H9 (cell line): Measurements from ENCODE around the gene ANAPC2. TPM values are rescaled to one million over a fixed set of nuclear protein-coding genes. Genes with fewer than 3 reads are reported as not detected.
A peak's percentile ranks its signal among the peaks of the same experiment; 100 is the strongest.

Experiments used
- DNase-seq: peaks from one replicate; pipeline ENCODE4 v3.0.0-alpha.2; 2017
- H2AFZ ChIP-seq: one replicate; pipeline ENCODE4 v1.6.1; 2013; ENCODE audit warnings: mild to moderate bottlenecking, low read length, control low read depth, moderate library complexity
- H2AK5ac ChIP-seq: 2 replicates; pipeline ENCODE4 v1.6.1; 2013; ENCODE audit warnings: low read length, control low read depth, mixed read lengths; ENCODE audit not compliant: insufficient read length
- H2BK120ac ChIP-seq: one replicate; pipeline ENCODE4 v1.6.1; 2013; ENCODE audit warnings: low read depth, mild to moderate bottlenecking, low read length, control low read depth, inconsistent platforms; ENCODE audit not compliant: poor library complexity, severe bottlenecking
- H2BK12ac ChIP-seq: 2 replicates; pipeline ENCODE4 v1.6.1; 2013; ENCODE audit warnings: low read length, control low read depth, mixed read lengths, low read depth; ENCODE audit not compliant: insufficient read length
- H2BK15ac ChIP-seq: 2 replicates; pipeline ENCODE4 v1.6.1; 2013; ENCODE audit warnings: low read depth, low read length, control low read depth
- H2BK20ac ChIP-seq: one replicate; pipeline ENCODE4 v1.6.1; 2013; ENCODE audit warnings: low read depth, mild to moderate bottlenecking, low read length, control low read depth, inconsistent platforms; ENCODE audit not compliant: poor library complexity, severe bottlenecking
- H2BK5ac ChIP-seq: 2 replicates; pipeline ENCODE4 v1.6.1; 2013; ENCODE audit warnings: low read length, control low read depth, mixed read lengths; ENCODE audit not compliant: insufficient read length
- H3K14ac ChIP-seq: 2 replicates; pipeline ENCODE4 v1.6.1; 2013; ENCODE audit warnings: low read length, control low read depth; ENCODE audit not compliant: insufficient read depth
- H3K18ac ChIP-seq: 2 replicates; pipeline ENCODE4 v1.6.1; 2013; ENCODE audit warnings: low read depth, mild to moderate bottlenecking, mixed read lengths, low read length, control low read depth; ENCODE audit not compliant: insufficient read length
- H3K23ac ChIP-seq: 2 replicates; pipeline ENCODE4 v1.6.1; 2013; ENCODE audit warnings: low read length, control low read depth, mixed read lengths, low read depth; ENCODE audit not compliant: insufficient read length
- H3K23me2 ChIP-seq: 2 replicates; pipeline ENCODE4 v1.6.1; 2013; ENCODE audit warnings: low read depth, mild to moderate bottlenecking, mixed read lengths, low read length, control low read depth; ENCODE audit not compliant: insufficient read length, poor library complexity, severe bottlenecking
- H3K27ac ChIP-seq: 2 replicates; pipeline ENCODE4 v1.5.1; 2013; ENCODE audit warnings: low read length, control low read depth, mixed read lengths, low read depth; ENCODE audit not compliant: insufficient read length
- H3K27me3 ChIP-seq: 2 replicates; pipeline ENCODE4 v1.6.1; 2013; ENCODE audit warnings: low read length, control low read depth, inconsistent platforms; ENCODE audit not compliant: insufficient read depth
- H3K4ac ChIP-seq: 2 replicates; pipeline ENCODE4 v1.6.1; 2013; ENCODE audit warnings: low read depth, mild to moderate bottlenecking, control low read depth, inconsistent platforms, low read length, moderate library complexity
- H3K4me1 ChIP-seq: 2 replicates; pipeline ENCODE4 v1.6.1; 2013; ENCODE audit warnings: low read length, control low read depth, inconsistent platforms; ENCODE audit not compliant: insufficient read depth
- H3K4me2 ChIP-seq: 2 replicates; pipeline ENCODE4 v1.6.1; 2013; ENCODE audit warnings: low read length, control low read depth, mixed read lengths; ENCODE audit not compliant: insufficient read length, insufficient read depth
- H3K56ac ChIP-seq: 2 replicates; pipeline ENCODE4 v1.6.1; 2013; ENCODE audit warnings: low read depth, mild to moderate bottlenecking, mixed read lengths, low read length, control low read depth; ENCODE audit not compliant: insufficient read length
- H3K79me1 ChIP-seq: 2 replicates; pipeline ENCODE4 v1.6.1; 2013; ENCODE audit warnings: low read depth, mild to moderate bottlenecking, moderate library complexity, low read length, control low read depth, inconsistent platforms; ENCODE audit not compliant: insufficient read depth, poor library complexity, severe bottlenecking
- H3K79me2 ChIP-seq: 2 replicates; pipeline ENCODE4 v1.6.1; 2013; ENCODE audit warnings: low read length, control low read depth, inconsistent platforms; ENCODE audit not compliant: insufficient read depth
- H3K9ac ChIP-seq: 2 replicates; pipeline ENCODE4 v1.6.1; 2013; ENCODE audit warnings: low read length, control low read depth, mixed read lengths; ENCODE audit not compliant: insufficient read length; ENCODE audit errors: extremely low read depth
- H3K9me3 ChIP-seq: one replicate; pipeline ENCODE4 v1.6.1; 2013; ENCODE audit warnings: low read depth, low read length, inconsistent platforms; ENCODE audit not compliant: control insufficient read depth
- H3T11ph ChIP-seq: one replicate; pipeline ENCODE4 v1.6.1; 2013; ENCODE audit warnings: mild to moderate bottlenecking, low read length, control low read depth, inconsistent platforms
- H4K20me1 ChIP-seq: one replicate; pipeline ENCODE4 v1.6.1; 2013; ENCODE audit not compliant: control insufficient read depth, insufficient read length, insufficient read depth
- H4K5ac ChIP-seq: 2 replicates; pipeline ENCODE4 v1.6.1; 2013; ENCODE audit warnings: low read depth, mild to moderate bottlenecking, mixed read lengths, low read length, control low read depth; ENCODE audit not compliant: insufficient read length
- H4K8ac ChIP-seq: replicated peaks from 2 replicates; pipeline ENCODE4 v1.6.1; 2013; ENCODE audit warnings: low read length, control low read depth, mixed read lengths, low read depth; ENCODE audit not compliant: insufficient read length
- H4K91ac ChIP-seq: 2 replicates; pipeline ENCODE4 v1.6.1; 2013; ENCODE audit warnings: low read depth, mild to moderate bottlenecking, moderate library complexity, mixed read lengths, low read length, control low read depth; ENCODE audit not compliant: insufficient read length
- H3K27ac Mint-ChIP-seq, 3 experiments: 2 replicates in 2 of 3; 3 replicates in 1 of 3; pipeline ENCODE4 v1.8.0; 2020 to 2021; ENCODE audit warnings: mixed read lengths in 3 of 3, mild to moderate bottlenecking in 1 of 3, moderate library complexity in 1 of 3
- H3K27me3 Mint-ChIP-seq: 2 replicates; pipeline ENCODE4 v1.8.0; 2021; ENCODE audit warnings: low read depth, mild to moderate bottlenecking, moderate library complexity, mixed read lengths
- H3K36me3 Mint-ChIP-seq, 3 experiments: 2 replicates in 2 of 3; 3 replicates in 1 of 3; pipeline ENCODE4 v1.8.0; 2020 to 2021; ENCODE audit warnings: low read depth in 3 of 3, mixed read lengths in 3 of 3; ENCODE audit not compliant: insufficient read depth in 1 of 3
- H3K4me1 Mint-ChIP-seq, 2 experiments: 2 replicates each; pipeline ENCODE4 v1.8.0; 2020; ENCODE audit warnings: mixed read lengths in 2 of 2
- H3K4me3 Mint-ChIP-seq, 2 experiments: 2 replicates in 1 of 2; 3 replicates in 1 of 2; pipeline ENCODE4 v1.8.0; 2020 to 2021; ENCODE audit warnings: mild to moderate bottlenecking in 2 of 2, mixed read lengths in 2 of 2, moderate library complexity in 1 of 2
- H3K9me3 Mint-ChIP-seq, 2 experiments: 2 replicates in 1 of 2; 3 replicates in 1 of 2; pipeline ENCODE4 v1.8.0; 2020; ENCODE audit warnings: mild to moderate bottlenecking in 2 of 2, mixed read lengths in 2 of 2, moderate library complexity in 1 of 2
- CTCF ChIP-seq: fragments of 200-600 bp; sonication (generic); conservative IDR thresholded peaks from 3 replicates; pipeline ENCODE4 v1.8.0; 2021; ENCODE audit warnings: antibody characterized with exemption, mild to moderate bottlenecking
- WGBS: extraction: QIAGEN DNeasy Blood & Tissue Kit; methylation state at CpG from one replicate; pipeline ENCODE4 v1.1.7; 2013; ENCODE audit warnings: missing lambda C conversion rate, low lambda C conversion rate, mixed read lengths; ENCODE audit not compliant: insufficient read length; ENCODE audit errors: extremely low coverage; 5-methylcytosine and 5-hydroxymethylcytosine counted together
- total RNA-seq: library from RNA; stranded (reverse); gene quantifications from 2 replicates; pipeline ENCODE4 v1.2.1, GENCODE V29; 2021

ANAPC2 gene
- total RNA-seq, 1 experiment from 2014 or later = 54.8 TPM

GRCh38 chr9:137188086-137188489, 272 bp downstream of the ANAPC2 start:
- Histone ChIP-seq H2BK12ac (no peak overlapping the region), H3K23ac (no peak overlapping the region), H4K8ac (no peak overlapping the region), H3K56ac (no peak overlapping the region), H3K4me2 (peak overlapping the region; percentile 82), H3K79me1 (peaks cover 6% of the 10 kb centered on the region), H4K91ac (no peak overlapping the region), H3K18ac (peak overlapping the region; percentile 37), H4K5ac (no peak overlapping the region), H2AK5ac (no peak overlapping the region), H3T11ph (no peak overlapping the region), H3K4me1 (peaks cover 5% of the 10 kb centered on the region; the same call in 1 of the 2 replicates), H3K27ac (no peak overlapping the region), H3K4ac (no peak overlapping the region), H3K23me2 (peaks cover 13% of the 10 kb centered on the region), H4K20me1 (peaks cover 2% of the 10 kb centered on the region), H3K9ac (peak overlapping the region; percentile 41), H2BK120ac (no peak overlapping the region), H3K79me2 (peaks cover 10% of the 10 kb centered on the region; the same call in 1 of the 2 replicates), H2AFZ (no peak overlapping the region), H2BK5ac (no peak overlapping the region), H2BK20ac (no peak overlapping the region), H3K27me3 (no peaks in the 10 kb centered on the region), H3K9me3 (no peaks in the 10 kb centered on the region), H2BK15ac (no peak overlapping the region), H3K14ac (no peak overlapping the region)
- Mint-ChIP-seq H3K9me3 (no peaks in the 10 kb centered on the region), H3K27ac (peak overlapping the region; percentile 40 to 95 (median 88); a peak in 5 of 7 replicates), H3K27me3 (no peaks in the 10 kb centered on the region), H3K36me3 (peaks cover 7 to 56% (median 43%) of the 10 kb centered on the region in 3 experiments; a peak in 6 of 7 replicates), H3K4me1 (peaks cover 17 to 22% of the 10 kb centered on the region in 2 experiments), H3K4me3 (peak overlapping the region; percentile 90 to 97)
- WGBS = no CpG with 5 or more reads among the region's 31 CpGs
- DNase-seq = no peak
- no peak for TF ChIP-seq CTCF
